Activated T-cell treated with anti-CD3 and anti-CD28 coated beads for 48 hours (primary cell): ENCODE results near the gene TAB3.
"Not testable (repeated sequence)": the region's sequence is repeated elsewhere in the genome, so short reads cannot be mapped to it uniquely, and the experiment has no call there.

Experiments
- DNase-seq: peaks from one replicate; pipeline ENCODE4 v3.0.0-alpha.2; 2020; ENCODE audit warnings: low read depth

Gene TAB3

GRCh38 chrX:30819080-30819479 is 70.0 kb downstream of the TAB3 start:
- no peak for DNase-seq

DNA sequence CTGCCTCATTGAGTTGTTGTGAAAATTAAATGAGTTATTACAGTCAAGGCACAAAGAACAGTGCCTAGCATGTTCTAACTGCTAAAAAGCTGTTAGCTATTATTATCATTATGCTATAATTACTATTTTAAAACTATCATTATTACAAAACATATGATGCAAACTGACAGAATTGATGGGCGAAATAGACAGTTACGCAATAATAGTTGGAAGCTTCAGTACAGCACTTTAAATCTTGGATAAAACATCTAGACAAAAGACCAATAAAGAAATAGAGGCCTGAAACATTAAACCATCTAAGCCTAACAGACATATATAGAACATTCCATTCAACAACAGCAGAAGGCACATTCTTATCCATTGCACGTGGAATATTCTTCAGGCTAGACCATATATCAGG is 73.0 kb downstream of the TAB3 start:
- DNase-seq, result no peak

DNA sequence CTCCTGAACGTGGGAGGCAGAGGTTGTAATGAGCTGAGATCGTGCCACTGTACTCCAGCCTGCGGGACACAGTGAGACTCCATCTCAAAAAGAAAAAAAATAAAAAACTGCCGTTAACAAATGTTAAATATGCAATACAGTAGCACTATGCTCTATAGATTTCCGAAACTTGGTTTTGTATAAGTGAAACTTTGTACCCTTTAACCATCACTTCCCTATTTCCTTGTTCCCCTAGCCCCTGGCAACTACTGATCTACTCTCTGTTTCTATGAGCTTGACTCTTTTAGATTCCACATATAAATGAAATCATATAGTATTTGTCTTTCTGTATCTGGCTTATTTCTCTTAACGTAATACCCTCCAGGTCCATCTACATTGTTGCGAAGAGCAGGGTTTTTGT is 74.1 kb downstream of the TAB3 start:
- DNase-seq, result no peak

DNA sequence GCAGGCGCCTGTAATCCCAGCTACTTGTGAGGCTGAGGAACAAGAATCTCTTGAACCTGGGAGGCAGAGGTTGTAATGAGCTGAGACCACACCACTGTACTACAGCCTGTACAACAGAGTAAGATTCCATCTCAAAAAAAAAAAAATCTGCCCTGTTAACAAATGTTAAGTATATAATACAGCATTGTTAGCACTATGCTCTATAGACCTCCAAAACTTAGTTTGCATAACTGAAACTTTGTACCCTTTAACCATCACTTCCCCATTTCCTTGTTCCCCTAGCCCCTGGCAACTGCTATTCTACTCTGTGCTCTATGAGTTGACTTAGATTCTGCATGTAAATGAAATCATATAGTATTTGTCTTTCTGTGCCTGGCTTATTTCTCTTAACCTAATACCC is 76.7 kb downstream of the TAB3 start:
- no peak for DNase-seq

DNA sequence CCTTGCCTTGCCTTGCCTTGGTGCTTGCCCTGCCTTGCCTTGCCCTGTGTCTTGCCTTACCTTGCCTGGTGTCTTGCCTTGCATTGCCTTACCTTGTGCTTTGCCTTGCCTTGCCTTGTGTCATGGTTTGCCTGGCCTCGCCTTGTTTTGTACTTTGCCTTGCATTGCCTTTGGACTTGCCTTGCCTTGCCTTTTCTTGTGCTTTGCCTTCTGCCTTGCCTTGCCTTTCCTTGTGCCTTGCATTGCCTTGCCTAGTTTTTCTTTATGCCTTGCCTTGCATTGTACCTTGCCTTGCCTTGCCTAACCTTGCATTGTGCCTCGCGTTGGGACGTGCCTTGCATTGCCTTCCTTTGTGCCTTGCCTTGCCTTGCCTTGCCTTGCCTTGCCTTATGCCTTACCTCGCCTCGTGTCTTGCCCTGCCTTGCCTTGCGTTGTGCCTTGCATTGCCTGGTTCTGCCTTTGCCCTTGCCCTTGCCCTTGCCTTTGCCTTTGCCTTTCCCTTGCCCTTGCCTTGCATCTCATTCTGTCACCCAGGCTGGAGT is 82.8 kb downstream of the TAB3 start:
- no peak for DNase-seq

DNA sequence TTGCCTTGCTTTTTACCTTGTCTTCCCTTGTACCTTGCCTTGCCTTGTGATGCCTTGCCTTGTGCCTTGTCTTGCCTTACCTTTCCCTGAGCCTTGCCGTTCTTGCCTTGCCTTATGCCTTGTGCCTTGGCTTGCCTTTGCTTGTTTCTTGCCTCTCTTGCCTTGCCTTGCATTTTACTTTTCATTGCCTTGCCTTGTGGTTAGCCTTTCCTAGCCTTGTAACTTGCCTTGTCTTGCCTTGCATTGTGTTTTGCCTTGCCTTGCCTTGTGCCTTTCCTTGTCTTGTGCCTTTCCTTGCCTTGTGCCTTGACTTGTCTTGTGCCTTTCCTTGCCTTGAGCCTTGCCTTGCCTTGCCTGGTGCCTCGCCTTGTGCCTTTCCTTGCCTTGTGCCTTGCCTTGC is 84.6 kb downstream of the TAB3 start:
- no peak for DNase-seq

DNA sequence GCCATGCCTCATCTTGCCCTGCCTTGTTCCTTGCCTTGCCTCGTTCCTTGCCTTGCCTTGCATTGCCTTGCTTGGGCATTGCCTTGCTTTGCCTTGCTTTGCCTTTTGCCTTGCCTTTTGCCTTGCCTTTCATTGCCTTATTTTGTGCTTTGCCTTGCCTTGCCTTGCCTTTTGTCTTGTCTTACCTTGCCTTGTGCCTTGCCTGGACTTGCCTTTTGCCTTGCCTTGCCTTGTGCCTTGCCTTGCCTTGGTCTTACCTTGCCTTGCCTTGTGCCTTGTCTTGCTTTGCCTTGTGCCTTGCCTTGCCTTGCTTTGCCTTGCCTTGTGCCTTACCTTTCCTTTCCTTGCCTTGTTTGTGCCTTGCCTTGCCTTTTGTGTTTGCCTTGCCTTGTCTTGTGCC is 88.2 kb downstream of the TAB3 start:
- no peak for DNase-seq

GRCh38 chrX:30799327-30799726 is 89.7 kb downstream of the TAB3 start:
- no peak for DNase-seq

DNA sequence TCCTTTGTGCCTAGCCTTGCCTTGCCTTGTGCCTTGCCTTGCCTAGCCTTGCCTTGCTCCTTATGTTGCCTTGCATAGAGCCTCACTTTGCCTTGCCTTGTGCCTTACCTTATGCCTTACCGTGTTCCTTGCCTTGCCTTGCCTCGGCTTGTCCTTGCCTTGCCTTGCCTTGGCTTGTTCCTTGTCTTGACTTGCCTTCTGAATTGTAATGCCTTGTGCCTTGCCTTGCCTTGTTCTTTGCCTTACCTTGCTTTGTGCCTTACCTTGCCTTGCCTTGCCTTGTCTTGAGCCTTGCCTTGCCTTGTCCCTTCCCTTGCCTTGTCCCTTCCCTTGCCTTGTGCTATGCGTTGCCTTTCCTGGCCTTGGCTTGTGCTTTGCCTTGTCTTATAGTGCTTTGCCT is 90.2 kb downstream of the TAB3 start:
- no peak for DNase-seq

DNA sequence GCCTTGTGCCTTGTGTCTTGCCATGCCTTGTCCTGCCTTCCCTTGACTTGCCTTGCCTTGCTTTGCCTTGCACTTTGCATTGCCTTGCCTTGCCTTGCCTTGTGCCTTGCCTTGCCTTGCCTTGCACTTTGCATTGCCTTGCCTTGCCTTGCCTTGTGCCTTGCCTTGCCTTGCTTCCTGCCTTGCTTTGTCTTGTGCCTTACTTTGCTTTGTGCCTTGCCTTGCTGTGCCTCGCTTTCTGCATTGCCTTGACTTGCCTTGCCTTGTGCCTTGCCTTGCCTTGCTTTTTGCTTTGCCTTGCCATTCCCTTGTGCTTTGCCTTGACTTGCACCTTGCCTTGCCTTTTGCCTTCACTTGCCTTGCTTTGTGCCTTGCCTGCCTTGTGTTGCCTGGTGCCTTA is 91.8 kb downstream of the TAB3 start:
- DNase-seq, result not testable (repeated sequence)

DNA sequence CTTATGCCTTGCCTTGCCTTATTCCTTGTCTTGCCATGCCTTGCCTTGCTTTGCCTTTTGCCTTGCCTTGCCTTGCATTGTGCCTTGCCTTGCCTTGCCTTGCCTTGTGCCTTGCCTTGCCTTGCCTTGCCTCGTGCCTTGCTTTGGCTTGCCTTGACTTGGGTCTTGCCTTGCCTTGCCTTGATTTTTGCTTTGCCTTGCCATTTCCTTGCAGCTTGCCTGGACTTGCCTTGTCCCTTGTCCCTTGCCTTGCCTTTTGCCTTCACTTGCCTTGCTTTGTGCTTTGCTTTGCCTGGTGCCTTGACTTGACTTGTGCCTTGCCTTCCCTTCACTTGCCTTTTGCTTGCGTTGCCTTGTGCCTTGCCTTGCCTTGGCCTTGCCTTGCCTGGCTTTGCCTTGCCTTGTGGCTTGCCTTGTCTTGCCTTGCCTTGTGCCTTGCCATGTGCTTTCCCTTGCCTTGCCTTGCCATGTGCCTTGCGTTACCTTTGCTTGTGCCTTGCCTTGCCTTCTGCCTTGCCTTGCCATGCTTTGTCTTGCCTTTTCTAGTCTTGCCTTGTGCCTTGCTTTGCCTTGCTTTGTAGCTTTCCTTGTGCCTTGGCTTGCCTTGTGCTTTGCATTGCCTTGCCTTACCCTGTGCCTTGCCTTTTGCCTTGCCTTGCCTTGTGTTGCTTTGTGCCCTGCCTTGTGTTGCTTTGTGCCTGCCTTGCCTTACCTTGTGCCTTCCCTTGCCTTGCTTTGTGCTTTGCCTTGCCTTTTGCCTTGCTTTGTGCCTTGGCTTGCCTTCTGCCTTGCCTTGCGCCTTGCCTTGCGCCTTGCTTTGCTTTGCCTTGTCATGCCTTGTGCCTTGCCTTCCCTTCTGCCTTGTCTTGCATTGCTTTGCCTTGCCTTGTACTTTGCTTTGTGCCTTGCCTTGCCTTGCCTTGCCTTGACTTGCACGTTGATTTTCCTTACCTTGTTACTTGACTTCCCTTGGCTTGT is 92.8 kb downstream of the TAB3 start:
- no peak for DNase-seq

GRCh38 chrX:30794497-30794896 is 94.6 kb downstream of the TAB3 start:
- DNase-seq, result no peak

- DNase-seq, result no peak
Observed at GRCh38 chrX:30793767-30794103, 95.3 kb downstream of the TAB3 start.

DNA sequence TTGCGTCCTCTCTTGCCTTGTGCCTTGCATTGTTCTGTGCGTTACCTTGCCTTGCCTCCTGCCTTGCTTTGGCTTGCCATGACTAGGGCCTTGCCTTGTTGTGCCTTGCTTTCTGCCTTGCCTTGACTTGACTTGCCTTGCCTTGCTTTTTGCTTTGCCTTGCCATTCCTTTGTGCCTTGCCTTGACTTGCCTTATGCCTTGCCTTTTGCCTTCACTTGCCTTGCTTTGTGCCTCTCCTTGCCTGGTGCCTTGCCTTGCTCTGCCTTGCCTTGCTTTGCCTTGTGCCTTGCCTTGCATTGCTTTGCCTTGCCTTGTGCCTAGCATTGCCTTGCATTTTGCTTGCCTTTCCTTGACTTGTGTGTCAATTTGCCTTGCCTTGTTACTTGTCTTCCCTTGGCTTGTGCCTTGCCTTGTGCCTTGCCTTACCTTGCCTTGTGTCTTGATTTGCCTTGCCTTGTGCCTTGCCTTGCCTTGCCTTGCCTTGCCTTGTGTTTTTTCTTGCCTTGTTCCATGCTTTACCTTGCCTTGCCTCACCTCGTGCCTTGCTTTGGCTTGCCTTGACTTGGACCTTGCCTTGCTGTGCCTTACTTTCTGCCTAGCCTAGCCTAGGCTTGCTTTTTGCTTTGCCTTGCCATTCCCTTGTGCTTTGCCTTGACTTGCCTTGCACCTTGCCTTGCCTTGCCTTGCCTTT is 95.8 kb downstream of the TAB3 start:
- no peak for DNase-seq

DNA sequence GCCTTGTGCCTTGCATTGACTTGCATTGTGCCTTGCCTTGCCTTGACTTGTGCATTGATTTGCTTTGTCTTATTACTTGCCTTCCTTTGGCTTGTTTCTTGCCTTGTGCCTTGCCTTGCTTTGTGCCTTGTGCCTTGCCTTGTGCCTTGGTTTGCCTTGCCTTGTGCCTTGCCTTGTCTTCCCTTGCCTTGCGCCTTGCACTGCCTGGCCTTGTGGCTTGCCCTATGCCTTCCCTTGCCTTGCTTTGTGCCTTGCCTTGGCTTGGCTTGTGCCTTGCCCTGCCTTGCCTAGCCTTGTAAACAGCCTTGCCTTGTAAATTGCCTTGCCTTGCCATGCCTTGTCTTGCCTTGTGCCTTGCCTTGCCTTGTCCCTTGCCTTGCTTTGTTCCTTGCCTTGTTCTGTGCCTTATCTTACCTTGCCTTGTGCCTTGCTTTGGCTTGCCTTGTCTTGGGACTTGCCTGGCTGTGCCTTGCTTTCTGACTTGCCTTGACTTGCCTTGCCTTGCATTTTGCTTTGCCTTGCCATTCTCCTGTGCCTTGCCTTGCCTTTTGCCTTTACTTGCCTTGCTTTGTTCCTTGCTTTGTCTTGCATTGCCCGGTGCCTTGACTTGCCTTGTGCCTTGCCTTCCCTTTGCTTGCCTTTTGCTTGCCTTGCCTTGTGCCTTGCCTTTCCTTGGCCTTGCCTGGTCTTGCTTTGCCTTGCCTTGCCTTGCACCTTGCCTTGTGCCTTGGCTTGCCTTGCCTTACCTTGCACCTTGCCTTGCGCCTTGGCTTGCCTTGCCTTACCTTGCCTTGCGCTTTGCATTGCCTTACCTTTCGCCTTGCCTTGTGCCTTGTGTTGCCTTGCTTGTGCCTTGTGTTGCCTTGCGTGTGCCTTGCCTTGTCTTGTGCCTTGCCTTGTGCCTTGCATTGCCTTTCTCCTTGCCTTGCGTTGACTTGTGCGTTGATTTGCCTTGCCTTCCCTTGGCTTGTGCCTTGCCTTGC is 97.5 kb downstream of the TAB3 start:
- DNase-seq, result no peak

DNA sequence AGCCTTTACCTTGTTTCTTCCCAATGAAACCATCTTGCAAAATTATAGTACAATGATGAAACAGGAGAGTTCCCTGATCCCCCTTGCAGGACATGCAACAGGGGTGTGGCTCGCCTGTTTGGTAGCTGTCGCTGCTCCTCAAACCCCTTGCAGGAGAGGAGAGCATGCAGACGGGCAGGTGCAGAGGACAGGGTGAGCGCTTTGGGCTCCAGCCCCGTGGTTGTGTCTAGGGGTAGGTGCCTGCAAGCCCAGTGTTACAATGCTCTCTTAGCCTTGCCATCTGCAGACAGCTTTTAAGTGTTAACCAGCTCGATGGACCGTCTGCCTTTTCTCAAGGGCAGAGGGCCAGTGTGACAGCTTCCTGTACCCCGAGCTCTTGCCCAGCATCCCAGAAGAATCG is 102.0 kb downstream of the TAB3 start:
- no peak for DNase-seq

- no peak for DNase-seq
Observed at GRCh38 chrX:30786374-30786773, 102.7 kb downstream of the TAB3 start.

DNA sequence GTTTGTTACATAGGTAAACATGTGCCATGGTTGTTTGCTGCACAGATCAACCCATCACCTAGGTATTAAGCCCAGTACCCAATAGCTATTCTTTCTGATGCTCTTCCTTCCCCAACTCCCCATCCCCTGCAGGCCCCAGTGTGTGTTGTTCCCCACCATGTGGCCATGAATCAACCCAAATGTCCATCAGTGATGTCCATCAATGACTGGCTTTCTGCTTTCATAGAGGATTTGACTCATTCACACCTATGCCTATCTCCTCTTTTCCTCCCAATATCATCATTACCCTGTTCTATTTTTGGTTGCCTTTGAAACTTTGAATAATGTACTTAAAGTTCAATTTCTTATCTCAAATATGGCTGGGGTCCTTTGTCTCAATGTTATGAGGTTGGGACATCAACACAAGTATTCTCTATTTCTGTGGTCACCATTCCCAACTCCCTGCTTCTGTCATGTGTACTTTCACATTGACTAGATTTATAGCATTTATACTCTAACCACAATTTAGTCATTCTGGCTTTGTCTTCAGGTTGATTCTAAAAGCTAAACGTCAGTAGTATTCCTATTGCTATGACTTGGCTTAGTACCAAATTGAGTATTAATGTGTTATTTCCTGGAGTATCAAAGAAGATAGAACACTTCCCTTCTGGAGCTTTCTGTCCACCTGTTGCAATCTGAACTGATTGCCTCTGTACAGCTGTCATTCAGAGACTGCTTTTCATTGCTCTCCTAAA is 107.2 kb downstream of the TAB3 start:
- no peak for DNase-seq

DNA sequence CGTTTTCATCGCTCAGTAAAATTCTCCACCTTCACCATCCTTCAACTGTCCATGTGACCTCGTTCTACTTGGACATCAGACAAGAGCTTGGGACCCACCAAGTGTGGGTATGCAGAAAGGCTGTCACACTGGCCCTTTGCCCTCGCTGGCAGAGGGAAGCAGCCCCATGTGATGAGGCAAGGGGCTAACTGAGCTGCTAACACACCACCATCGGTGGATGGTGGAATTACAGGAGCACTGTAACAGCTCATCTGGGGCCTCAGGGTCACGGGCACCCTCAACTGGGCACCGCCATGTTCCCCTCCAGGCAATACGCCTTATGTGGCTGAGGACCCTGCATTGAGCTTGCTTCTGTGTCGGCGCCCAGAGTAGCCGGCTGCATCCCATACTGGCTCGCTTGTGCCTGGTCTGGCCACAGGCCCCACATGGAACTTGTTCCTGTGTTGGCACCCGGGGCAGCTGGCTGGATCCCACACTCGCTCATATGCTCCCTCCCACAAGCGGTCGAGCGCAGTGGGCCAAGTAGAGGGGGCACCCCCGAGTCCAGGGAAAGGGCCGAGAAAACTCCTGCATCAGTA is 109.5 kb downstream of the TAB3 start:
- no peak for DNase-seq

DNA sequence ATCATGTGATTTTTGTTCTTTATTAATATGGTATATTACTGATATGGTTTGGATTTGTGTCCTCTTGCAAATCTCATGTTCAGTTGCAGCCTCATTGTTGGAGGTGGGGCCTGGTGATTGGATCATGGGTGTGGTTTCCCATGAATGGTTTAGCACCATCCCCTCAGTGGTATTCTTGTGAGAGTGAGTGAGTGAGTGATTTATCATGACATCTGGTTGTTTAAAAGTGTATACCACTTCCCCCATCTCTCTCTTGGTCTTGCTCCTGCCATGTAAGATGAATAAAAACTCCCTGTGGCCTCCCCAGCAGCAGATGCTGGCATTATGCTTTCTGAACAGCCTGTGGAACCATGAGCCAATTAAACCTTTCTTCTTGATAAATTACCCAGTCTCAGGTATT is 111.5 kb downstream of the TAB3 start:
- DNase-seq, result no peak
